Activated naive CD4-positive, alpha-beta T cell treated with anti-CD3 and anti-CD28 coated beads, Interleukin-2, amount 10 ng/mL, durations not matched to agents 7 days and 5 days (primary cell): Measurements from ENCODE around the gene WDR82.

Source experiments
- CTCF ChIA-PET: fragments of 350-600 bp; sonication (Branson Sonifier 250); formaldehyde crosslinking; loops from one replicate; lab custom pipeline; 2021; ENCODE audit warnings: antibody characterized with exemption; lab: Charles Lee
- DNase-seq: peaks from one replicate; pipeline ENCODE4 v3.0.0-alpha.2; 2020
- H3K27ac Mint-ChIP-seq: one replicate; pipeline ENCODE4 v1.8.0; 2021; ENCODE audit warnings: mild to moderate bottlenecking, moderate library complexity, mixed read lengths
- H3K27me3 Mint-ChIP-seq: one replicate; pipeline ENCODE4 v1.8.0; 2021; ENCODE audit warnings: mild to moderate bottlenecking, mixed read lengths
- H3K36me3 Mint-ChIP-seq: one replicate; pipeline ENCODE4 v1.8.0; 2021; ENCODE audit warnings: mixed read lengths
- H3K4me1 Mint-ChIP-seq: one replicate; pipeline ENCODE4 v1.8.0; 2021; ENCODE audit warnings: mixed read lengths
- H3K4me3 Mint-ChIP-seq: one replicate; pipeline ENCODE4 v1.8.0; 2021; ENCODE audit warnings: mild to moderate bottlenecking, moderate library complexity, mixed read lengths
- H3K9me3 Mint-ChIP-seq: one replicate; pipeline ENCODE4 v1.8.0; 2021; ENCODE audit warnings: mixed read lengths

WDR82 gene

GRCh38 chr3:52240886-52241370 lies 37.5 kb downstream of the WDR82 start:
- peak; percentile 22 for DNase-seq
- peak overlapping the region; percentile 96 for H3K27ac Mint-ChIP-seq
- no peaks in the 10 kb centered on the region for H3K9me3 Mint-ChIP-seq
- no peaks in the 10 kb centered on the region for H3K27me3 Mint-ChIP-seq
- peak overlapping the region; percentile 96 for H3K4me3 Mint-ChIP-seq
- peaks cover 19% of the 10 kb centered on the region for H3K36me3 Mint-ChIP-seq
- H3K4me1 Mint-ChIP-seq: peaks cover 76% of the 10 kb centered on the region
- CTCF ChIA-PET: interaction anchor here (0.9 to 10.0 kb wide), 17 partner anchors 8 to 206 kb away, joined by 3 to 106 read pairs (median 4); partner anchors contain the start of gene WDR82

GRCh38 chr3:52240059-52240885 lies 38.2 kb downstream of the WDR82 start:
- Mint-ChIP-seq H3K4me3 (peak overlapping the region; percentile 96), H3K4me1 (peaks cover 82% of the 10 kb centered on the region), H3K36me3 (peaks cover 25% of the 10 kb centered on the region), H3K27me3 (no peaks in the 10 kb centered on the region), H3K27ac (peak overlapping the region; percentile 96), H3K9me3 (no peaks in the 10 kb centered on the region)
- DNase-seq: peak; percentile 71
- CTCF ChIA-PET: interaction anchor here (0.7 to 10.0 kb wide), 21 partner anchors 8 to 206 kb away, joined by 3 to 106 read pairs (median 4); partner anchors contain the start of genes GLYCTK and WDR82

GRCh38 chr3:52238761-52239701 lies 39.4 kb downstream of the WDR82 start, which contains the start of gene TWF2:
TSS of gene TWF2 (minus strand) at chr3:52239158. CDS start at chr3:52239016, 142 bp downstream.
- peaks cover 80% of the 10 kb centered on the region for H3K4me1 Mint-ChIP-seq
- H3K36me3 Mint-ChIP-seq: peaks cover 31% of the 10 kb centered on the region
- no peaks in the 10 kb centered on the region for H3K27me3 Mint-ChIP-seq
- no peaks in the 10 kb centered on the region for H3K9me3 Mint-ChIP-seq
- H3K27ac Mint-ChIP-seq: peak within 1 kb of the TSS; percentile 96
- H3K4me3 Mint-ChIP-seq: peak within 1 kb of the TSS; percentile 96
- CTCF ChIA-PET: interaction anchor here (0.9 to 10.0 kb wide), 3 partner anchors 18 to 101 kb away, joined by 5 to 106 read pairs (median 9); partner anchors contain the start of gene WDR82
- DNase-seq: peak; percentile 88

- DNase-seq: peak; percentile 22
- H3K27me3 Mint-ChIP-seq: no peaks in the 10 kb centered on the region
- no peaks in the 10 kb centered on the region for H3K9me3 Mint-ChIP-seq
- CTCF ChIA-PET: interaction anchor here (0.9 to 10.0 kb wide), 5 partner anchors 14 to 101 kb away, joined by 5 to 106 read pairs (median 9); partner anchors contain the start of gene WDR82
- H3K36me3 Mint-ChIP-seq: peaks cover 37% of the 10 kb centered on the region
- peaks cover 77% of the 10 kb centered on the region for H3K4me1 Mint-ChIP-seq
- peak overlapping the region; percentile 96 for H3K4me3 Mint-ChIP-seq
- peak overlapping the region; percentile 92 for H3K27ac Mint-ChIP-seq
Measured at GRCh38 chr3:52238193-52238760, 40.2 kb downstream of the WDR82 start.

GRCh38 chr3:52237657-52238172 lies 40.7 kb downstream of the WDR82 start:
- peaks cover 79% of the 10 kb centered on the region for H3K4me1 Mint-ChIP-seq
- no peaks in the 10 kb centered on the region for H3K27me3 Mint-ChIP-seq
- peak overlapping the region; percentile 60 for H3K27ac Mint-ChIP-seq

GRCh38 chr3:52237006-52237656 lies 41.3 kb downstream of the WDR82 start:
- Mint-ChIP-seq H3K4me1 (peaks cover 81% of the 10 kb centered on the region), H3K9me3 (no peaks in the 10 kb centered on the region), H3K27ac (no peak overlapping the region), H3K36me3 (peaks cover 41% of the 10 kb centered on the region), H3K4me3 (peak overlapping the region; percentile 96), H3K27me3 (no peaks in the 10 kb centered on the region)
- CTCF ChIA-PET: interaction anchor here (1.5 to 10.0 kb wide), 5 partner anchors 13 to 102 kb away, joined by 5 to 106 read pairs (median 9); partner anchors contain the start of gene WDR82
- peak; percentile 15 for DNase-seq

More at GRCh38 chr3:52237657-52238172, 40.7 kb downstream of the WDR82 start:
- peak; percentile 22 for DNase-seq
- H3K4me3 Mint-ChIP-seq: peak overlapping the region; percentile 96
- peaks cover 38% of the 10 kb centered on the region for H3K36me3 Mint-ChIP-seq
- CTCF ChIA-PET: interaction anchor here (1.7 to 10.0 kb wide), 4 partner anchors 13 to 102 kb away, joined by 7 to 106 read pairs (median 28); partner anchors contain the start of gene WDR82
- H3K9me3 Mint-ChIP-seq: no peaks in the 10 kb centered on the region

- H3K4me1 Mint-ChIP-seq: peaks cover 79% of the 10 kb centered on the region
- peak overlapping the region; percentile 51 for H3K4me3 Mint-ChIP-seq
- CTCF ChIA-PET: interaction anchor here (1.5 to 10.0 kb wide), 4 partner anchors 12 to 103 kb away, joined by 5 to 106 read pairs (median 26); partner anchors contain the start of gene WDR82
- no peaks in the 10 kb centered on the region for H3K27me3 Mint-ChIP-seq
- H3K9me3 Mint-ChIP-seq: no peaks in the 10 kb centered on the region
- peaks cover 46% of the 10 kb centered on the region for H3K36me3 Mint-ChIP-seq
- peak overlapping the region; percentile 45 for H3K27ac Mint-ChIP-seq
- no peak for DNase-seq
Measured at GRCh38 chr3:52236424-52236886, 42.0 kb downstream of the WDR82 start.

GRCh38 chr3:52234516-52235447 lies 43.7 kb downstream of the WDR82 start:
- peaks cover 52% of the 10 kb centered on the region for H3K36me3 Mint-ChIP-seq
- H3K9me3 Mint-ChIP-seq: no peaks in the 10 kb centered on the region
- H3K27ac Mint-ChIP-seq: peak overlapping the region; percentile 79
- peaks cover 70% of the 10 kb centered on the region for H3K4me1 Mint-ChIP-seq
- CTCF ChIA-PET: interaction anchor here (1.1 to 4.9 kb wide), 5 partner anchors 12 to 105 kb away, joined by 3 to 46 read pairs (median 4); no protein-coding TSS in a partner anchor
- H3K4me3 Mint-ChIP-seq: no peak overlapping the region
- DNase-seq: no peak
- H3K27me3 Mint-ChIP-seq: no peaks in the 10 kb centered on the region

GRCh38 chr3:52233968-52234367 lies 44.5 kb downstream of the WDR82 start:
- Mint-ChIP-seq H3K4me3 (no peak overlapping the region), H3K9me3 (no peaks in the 10 kb centered on the region), H3K27ac (peak overlapping the region; percentile 75), H3K27me3 (no peaks in the 10 kb centered on the region), H3K4me1 (peaks cover 67% of the 10 kb centered on the region), H3K36me3 (peaks cover 55% of the 10 kb centered on the region)
- DNase-seq: no peak
- CTCF ChIA-PET: interaction anchor here (1.1 to 6.2 kb wide), 5 partner anchors 12 to 106 kb away, joined by 4 to 73 read pairs (median 5); partner anchors contain the start of gene WDR82

GRCh38 chr3:52233108-52233591 lies 45.3 kb downstream of the WDR82 start:
- CTCF ChIA-PET: interaction anchor here (0.9 to 6.2 kb wide), 17 partner anchors 8 to 215 kb away, joined by 3 to 122 read pairs (median 12); partner anchors contain the start of gene WDR82
- peak overlapping the region; percentile 75 for H3K27ac Mint-ChIP-seq
- H3K4me3 Mint-ChIP-seq: no peak overlapping the region
- no peaks in the 10 kb centered on the region for H3K27me3 Mint-ChIP-seq
- DNase-seq: no peak
- peaks cover 50% of the 10 kb centered on the region for H3K36me3 Mint-ChIP-seq
- peaks cover 64% of the 10 kb centered on the region for H3K4me1 Mint-ChIP-seq
- H3K9me3 Mint-ChIP-seq: no peaks in the 10 kb centered on the region
